OCI-LY3 (cell line): ENCODE data around the gene CLCN4.

Experiments
- CTCF ChIP-seq: fragments of 200-600, 300-600 bp; sonication (generic); IDR thresholded peaks from 2 replicates; pipeline ENCODE4 v1.5.1; 2014; ENCODE audit warnings: antibody characterized with exemption, low read length, low read depth
- EZH2phosphoT487 ChIP-seq: fragments of 200-600 bp; shearing (Covaris generic); IDR thresholded peaks from 2 replicates; pipeline ENCODE4 v1.6.1; 2018; ENCODE audit warnings: antibody characterized with exemption, mixed run types, low read depth

GRCh38 chrX:10240918-10241317, 84.1 kb downstream of the CLCN4 start:
- TF ChIP-seq CTCF, result no peak
- TF ChIP-seq EZH2phosphoT487, result no peak
